ENCODE results near the gene BORCS6. TPM values are rescaled to one million over a fixed set of nuclear protein-coding genes. Genes with fewer than 3 reads are reported as not detected.

Gene BORCS6
- total and polyA plus RNA-seq, 9 of the 15 experiments (the other 6 are each of a cell fraction or from before 2014, with no cell fraction given) = 0.01 to 7.4 (median 2.3) TPM

DNA sequence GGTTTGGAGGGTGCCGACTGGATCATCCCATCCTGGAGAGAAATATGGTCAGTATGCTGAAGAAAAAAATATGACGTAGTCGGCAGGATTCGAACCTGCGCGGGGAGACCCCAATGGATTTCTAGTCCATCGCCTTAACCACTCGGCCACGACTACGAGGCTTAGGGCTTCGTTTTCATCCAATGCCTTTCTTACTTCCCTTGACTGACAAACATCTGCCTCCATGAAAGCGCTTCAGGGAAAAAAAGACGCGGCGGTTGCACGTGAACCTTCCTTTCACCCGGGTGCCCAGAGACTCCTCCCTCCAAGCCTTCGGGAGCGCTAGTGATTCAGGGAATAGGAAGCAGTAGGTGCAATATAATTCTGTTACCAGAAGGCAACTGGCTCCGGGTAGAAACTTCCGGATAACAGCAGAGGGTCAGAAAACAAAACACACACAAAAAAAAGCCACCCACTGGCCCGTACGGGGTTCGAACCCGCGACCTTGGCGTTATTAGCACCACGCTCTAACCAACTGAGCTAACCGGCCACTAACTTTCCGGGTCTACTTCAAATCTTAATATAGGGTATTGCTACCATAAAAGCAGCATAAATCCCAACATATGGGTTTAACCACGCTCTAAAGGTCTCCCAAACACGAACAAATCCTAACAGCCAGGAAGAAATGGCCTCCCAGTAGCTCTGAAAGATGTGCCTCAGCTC lies 36.7 kb upstream of the BORCS6 start (continued):
- TF ChIP-seq, protein P1, sequence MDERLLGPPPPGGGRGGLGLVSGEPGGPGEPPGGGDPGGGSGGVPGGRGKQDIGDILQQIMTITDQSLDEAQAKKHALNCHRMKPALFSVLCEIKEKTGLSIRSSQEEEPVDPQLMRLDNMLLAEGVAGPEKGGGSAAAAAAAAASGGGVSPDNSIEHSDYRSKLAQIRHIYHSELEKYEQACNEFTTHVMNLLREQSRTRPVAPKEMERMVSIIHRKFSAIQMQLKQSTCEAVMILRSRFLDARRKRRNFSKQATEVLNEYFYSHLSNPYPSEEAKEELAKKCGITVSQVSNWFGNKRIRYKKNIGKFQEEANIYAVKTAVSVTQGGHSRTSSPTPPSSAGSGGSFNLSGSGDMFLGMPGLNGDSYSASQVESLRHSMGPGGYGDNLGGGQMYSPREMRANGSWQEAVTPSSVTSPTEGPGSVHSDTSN (CRISPR knock-in tag; IDR thresholded peaks at IDR 0.05; ENCODE audit: low read depth) = no peak
- TF ChIP-seq, protein P1 (tag; conservative IDR thresholded peaks at IDR 0.05; ENCODE audit: low read depth) = no peak; the same call in 1 of the 2 replicates
- TF ChIP-seq SMARCB1 (IDR thresholded peaks at IDR 0.05; ENCODE audit: insufficient read length, low read depth) (no peak), EWSR1 (IDR thresholded peaks at IDR 0.05; ENCODE audit: borderline replicate concordance, low read depth, partially characterized antibody) (no peak), HIVEP1 (CRISPR knock-in tag; IDR thresholded peaks at IDR 0.05) (no peak), GATAD2B (IDR thresholded peaks at IDR 0.05; ENCODE audit: borderline replicate concordance) (no peak), CSDE1 (IDR thresholded peaks at IDR 0.05) (peak in 1 of 2 experiments; percentile 1; a peak in 1 of 4 replicates), MCM7 (IDR thresholded peaks at IDR 0.05) (no peak), SMAD1 (IDR thresholded peaks at IDR 0.05; ENCODE audit: low read depth, low read length, partially characterized antibody) (no peak), ZNF324 (CRISPR knock-in tag; IDR thresholded peaks at IDR 0.05) (no peak), ZNF655 (CRISPR knock-in tag; IDR thresholded peaks at IDR 0.05) (peak; percentile 69; the same call in 1 of the 2 replicates), PTBP1 (IDR thresholded peaks at IDR 0.05; ENCODE audit: low read depth, low read length) (no peak), NFRKB (IDR thresholded peaks at IDR 0.05; ENCODE audit: low read depth) (0 out of 2 replicates have a peak, but pooled peaks have one; percentile 19), SLC30A9 (CRISPR knock-in tag; IDR thresholded peaks at IDR 0.05) (no peak), TEAD1 (CRISPR knock-in tag; IDR thresholded peaks at IDR 0.05) (no peak), FOXO4 (CRISPR knock-in tag; IDR thresholded peaks at IDR 0.05) (no peak), GABPB2 (CRISPR knock-in tag; conservative IDR thresholded peaks at IDR 0.05) (0 out of 2 replicates have a peak, but pooled peaks have one; percentile 12), CBX2 (IDR thresholded peaks at IDR 0.05; ENCODE audit: insufficient read depth, low read length, poor library complexity, severe bottlenecking) (no peak), EHMT2 (IDR thresholded peaks at IDR 0.05) (no peak), POLR2B (IDR thresholded peaks at IDR 0.05; ENCODE audit: low read depth, partially characterized antibody) (peak; percentile 83), CBX8 (IDR thresholded peaks at IDR 0.05; ENCODE audit: borderline replicate concordance, extremely low read depth, low read depth, low read length, poor library complexity, severe bottlenecking) (no peak), ARNT (IDR thresholded peaks at IDR 0.05) (0 out of 4 replicates have a peak, but pooled peaks of 1 of the 2 experiments have one; percentile 20), U2AF1 (optimal IDR thresholded peaks at IDR 0.05; ENCODE audit: low read depth, low read length) (no peak), ZNF239 (CRISPR knock-in tag; IDR thresholded peaks at IDR 0.05) (no peak), FOXJ3 (CRISPR knock-in tag; IDR thresholded peaks at IDR 0.05) (no peak)
